Esophagus squamous epithelium (tissue), 5 donors: ENCODE results near the gene RHOT2. TPM values are rescaled to one million over a fixed set of nuclear protein-coding genes. Genes with fewer than 3 reads are reported as not detected.

Source experiments
- DNase-seq: peaks from one replicate; lab custom pipeline; 2025; lab: John Stamatoyannopoulos, UW
- H3K27ac ChIP-seq, 4 donors: fragments of 200-600 bp; sonication (generic); one replicate each; pipeline ENCODE4 v1.5.1; 2016 to 2019; ENCODE audit warnings: mild to moderate bottlenecking in 1 of 4
- H3K27me3 ChIP-seq, 4 donors: fragments of 200-600 bp; sonication (generic); 1 replicate in 3 of 4; 2 replicates in 1 of 4; pipeline versions ENCODE4 v1.5.1 to v1.6.0; 2017 to 2021; ENCODE audit warnings: antibody characterized with exemption in 1 of 4
- H3K36me3 ChIP-seq, 3 donors: fragments of 200-600 bp; sonication (generic); one replicate each; pipeline ENCODE4 v1.5.1; 2016 to 2019
- H3K4me1 ChIP-seq, 3 donors: fragments of 200-600 bp; sonication (generic); one replicate each; pipeline ENCODE4 v1.5.1; 2017 to 2019
- H3K4me3 ChIP-seq, 4 donors: fragments of 200-600 bp; sonication (generic); 1 replicate in 3 of 4; 2 replicates in 1 of 4; pipeline ENCODE4 v1.5.1; 2016 to 2019; ENCODE audit warnings: mild to moderate bottlenecking in 2 of 4, moderate library complexity in 1 of 4
- H3K9me3 ChIP-seq, 3 donors: fragments of 200-600 bp; sonication (generic); one replicate each; pipeline ENCODE4 v1.5.1; 2016 to 2019
- POLR2A ChIP-seq, 4 donors: fragments of 450-650 bp; IDR thresholded peaks; one replicate each; pipeline ENCODE4 v1.6.1; 2017; ENCODE audit warnings: antibody characterized with exemption in 4 of 4, mild to moderate bottlenecking in 4 of 4, moderate library complexity in 3 of 4
- WGBS, 2 donors: methylation state at CpG; one replicate each; pipeline ENCODE4 v1.1.5; 2018; 5-methylcytosine and 5-hydroxymethylcytosine counted together
- intact Hi-C: fragments of 100-400 bp; cut with DNase I; formaldehyde crosslinking; loops from one replicate; pipeline ENCODE4 v1.15.0; 2022
- total RNA-seq, 4 donors: library from RNA; depleted of rRNA; stranded (reverse); fragments of >200 nt; gene quantifications; one replicate each; pipeline ENCODE4 v1.1.0, GENCODE V29; 2016
- TF ChIP-seq, protein P1 (sequence below), 6 experiments: fragments of 450-650 bp in 4 of 6; fragments of 200-600 bp in 2 of 6; sonication (generic) in 2 of 6; IDR thresholded peaks; one replicate each; pipeline ENCODE4 v1.5.1; 2016 to 2019; ENCODE audit warnings: antibody characterized with exemption in 6 of 6, mild to moderate bottlenecking in 4 of 6, moderate library complexity in 4 of 6
- donor health status: DM: yes; HTN: yes; CAD: no.

The RHOT2 gene
- total RNA-seq, 4 donors from 2014 or later = 28.4 to 70.2 (median 48.9) TPM

DNA sequence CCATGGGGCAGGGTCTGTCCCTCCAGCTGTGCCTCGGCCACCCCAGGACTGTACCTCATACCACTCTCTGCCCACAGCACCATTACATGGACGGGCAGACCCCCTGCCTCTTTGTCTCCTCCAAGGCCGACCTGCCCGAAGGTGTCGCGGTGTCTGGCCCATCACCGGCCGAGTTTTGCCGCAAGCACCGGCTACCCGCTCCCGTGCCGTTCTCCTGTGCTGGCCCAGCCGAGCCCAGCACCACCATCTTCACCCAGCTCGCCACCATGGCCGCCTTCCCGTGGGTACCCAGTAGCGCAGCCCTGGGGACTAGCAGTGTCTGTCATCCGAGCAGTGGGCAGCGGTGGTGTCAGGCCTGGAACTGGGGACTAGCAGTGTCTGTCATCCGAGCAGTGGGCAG, 4.9 kb downstream of the RHOT2 start:
- no peak for DNase-seq
- Histone ChIP-seq H3K4me3 (no peak overlapping the region), H3K4me1 (peaks cover 32 to 68% (median 36%) of the 10 kb centered on the region in 3 donors), H3K27ac (no peak overlapping the region), H3K9me3 (no peaks in the 10 kb centered on the region), H3K27me3 (peaks cover 0 to 29% (median 0%) of the 10 kb centered on the region in 4 donors), H3K36me3 (peaks cover 35 to 56% (median 36%) of the 10 kb centered on the region in 3 donors)
- intact Hi-C loops = no loop called here
- no peak for TF ChIP-seq POLR2A (IDR thresholded peaks at IDR 0.05)
- TF ChIP-seq, protein P1, sequence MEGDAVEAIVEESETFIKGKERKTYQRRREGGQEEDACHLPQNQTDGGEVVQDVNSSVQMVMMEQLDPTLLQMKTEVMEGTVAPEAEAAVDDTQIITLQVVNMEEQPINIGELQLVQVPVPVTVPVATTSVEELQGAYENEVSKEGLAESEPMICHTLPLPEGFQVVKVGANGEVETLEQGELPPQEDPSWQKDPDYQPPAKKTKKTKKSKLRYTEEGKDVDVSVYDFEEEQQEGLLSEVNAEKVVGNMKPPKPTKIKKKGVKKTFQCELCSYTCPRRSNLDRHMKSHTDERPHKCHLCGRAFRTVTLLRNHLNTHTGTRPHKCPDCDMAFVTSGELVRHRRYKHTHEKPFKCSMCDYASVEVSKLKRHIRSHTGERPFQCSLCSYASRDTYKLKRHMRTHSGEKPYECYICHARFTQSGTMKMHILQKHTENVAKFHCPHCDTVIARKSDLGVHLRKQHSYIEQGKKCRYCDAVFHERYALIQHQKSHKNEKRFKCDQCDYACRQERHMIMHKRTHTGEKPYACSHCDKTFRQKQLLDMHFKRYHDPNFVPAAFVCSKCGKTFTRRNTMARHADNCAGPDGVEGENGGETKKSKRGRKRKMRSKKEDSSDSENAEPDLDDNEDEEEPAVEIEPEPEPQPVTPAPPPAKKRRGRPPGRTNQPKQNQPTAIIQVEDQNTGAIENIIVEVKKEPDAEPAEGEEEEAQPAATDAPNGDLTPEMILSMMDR (IDR thresholded peaks at IDR 0.05) = no peak
- 95% methylated on average over 13 of the region's 21 CpGs; no CpG with 5 or more reads in 1 of the 2 donors for WGBS, 2 donors

DNA sequence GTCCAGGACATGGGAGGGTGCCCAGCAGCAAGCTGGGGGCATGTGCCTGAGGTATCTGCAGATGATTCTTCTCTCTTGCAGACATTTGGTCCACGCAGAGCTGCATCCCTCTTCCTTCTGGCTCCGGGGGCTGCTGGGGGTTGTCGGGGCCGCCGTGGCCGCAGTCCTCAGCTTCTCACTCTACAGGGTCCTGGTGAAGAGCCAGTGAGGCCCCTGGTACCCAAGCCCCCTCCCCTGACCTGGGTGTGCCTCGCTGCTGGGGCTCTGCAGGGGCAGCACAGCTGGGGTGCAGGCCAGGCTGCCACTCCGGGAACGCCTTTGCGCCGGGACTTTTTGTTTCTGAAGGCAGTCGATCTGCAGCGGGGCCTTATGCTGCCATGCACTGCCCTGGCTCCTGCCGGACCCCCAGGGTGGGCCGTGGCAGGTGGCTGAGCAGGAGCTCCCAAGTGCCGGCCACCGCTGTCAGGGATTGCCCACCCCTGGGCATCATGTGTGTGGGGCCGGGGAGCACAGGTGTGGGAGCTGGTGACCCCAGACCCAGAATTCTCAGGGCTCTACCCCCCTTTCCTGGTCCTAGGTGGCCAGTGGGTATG, 5.6 kb downstream of the RHOT2 start:
- H3K36me3 ChIP-seq = peaks cover 35 to 56% (median 36%) of the 10 kb centered on the region in 3 donors
- 90% methylated on average over 4 of the region's 18 CpGs; no CpG with 5 or more reads in 1 of the 2 donors for WGBS, 2 donors

DNA sequence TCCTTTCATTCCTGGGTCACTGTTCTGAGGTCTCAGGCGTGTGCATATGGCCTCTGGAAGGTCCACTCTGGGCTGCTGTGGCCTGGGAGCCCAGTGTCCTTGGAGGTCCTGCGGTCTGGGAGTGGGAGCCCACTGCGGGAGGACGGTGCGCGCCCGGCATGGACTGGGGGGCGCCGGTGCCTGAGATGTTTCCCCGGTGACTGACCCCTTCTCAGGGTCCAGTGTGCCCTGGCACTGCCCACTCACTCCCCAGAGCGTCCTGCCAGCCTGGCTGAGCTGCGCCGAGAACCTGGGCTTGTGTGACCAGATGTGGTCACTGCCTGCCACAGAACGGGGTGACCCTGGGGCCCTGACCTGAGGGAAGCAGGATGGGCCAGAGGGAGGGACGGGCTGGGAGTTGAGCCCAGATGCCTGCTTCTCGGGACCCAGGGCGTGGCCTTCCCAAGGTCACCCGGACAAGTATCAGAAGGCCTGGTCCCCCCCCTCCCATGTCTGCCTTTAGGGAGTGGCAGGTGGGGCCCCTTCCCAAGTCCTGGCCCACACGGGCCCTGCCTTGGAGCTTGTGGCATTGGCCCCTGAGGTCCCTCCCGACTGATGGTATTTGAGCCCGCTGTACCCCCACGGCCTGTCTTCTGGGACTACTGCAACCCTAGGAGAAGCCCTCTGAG, 6.4 kb downstream of the RHOT2 start:
- Histone ChIP-seq H3K4me3 (no peak overlapping the region), H3K27me3 (peaks cover 0 to 33% (median 0%) of the 10 kb centered on the region in 4 donors), H3K9me3 (no peaks in the 10 kb centered on the region), H3K4me1 (peaks cover 26 to 70% (median 39%) of the 10 kb centered on the region in 3 donors), H3K27ac (no peak overlapping the region), H3K36me3 (peaks cover 35 to 52% (median 36%) of the 10 kb centered on the region in 3 donors)
- 87 to 100% methylated on average over 1 to 3 of the region's 22 CpGs for WGBS, 2 donors
- no peak for TF ChIP-seq POLR2A (IDR thresholded peaks at IDR 0.05)
- TF ChIP-seq, protein P1 (IDR thresholded peaks at IDR 0.05) = no peak
- no peak for DNase-seq
- intact Hi-C loops = no loop called here

More for the DNA sequence above, 5.6 kb downstream of the RHOT2 start:
- peaks cover 32 to 70% (median 40%) of the 10 kb centered on the region in 3 donors for H3K4me1 ChIP-seq
- H3K27me3 ChIP-seq = peaks cover 0 to 33% (median 0%) of the 10 kb centered on the region in 4 donors
- DNase-seq = no peak
- intact Hi-C loops = no loop called here
- TF ChIP-seq, protein P1 (IDR thresholded peaks at IDR 0.05) = no peak
- no peak for TF ChIP-seq POLR2A (IDR thresholded peaks at IDR 0.05)
- no peaks in the 10 kb centered on the region for H3K9me3 ChIP-seq
- H3K4me3 ChIP-seq = no peak overlapping the region
- no peak overlapping the region for H3K27ac ChIP-seq

DNA sequence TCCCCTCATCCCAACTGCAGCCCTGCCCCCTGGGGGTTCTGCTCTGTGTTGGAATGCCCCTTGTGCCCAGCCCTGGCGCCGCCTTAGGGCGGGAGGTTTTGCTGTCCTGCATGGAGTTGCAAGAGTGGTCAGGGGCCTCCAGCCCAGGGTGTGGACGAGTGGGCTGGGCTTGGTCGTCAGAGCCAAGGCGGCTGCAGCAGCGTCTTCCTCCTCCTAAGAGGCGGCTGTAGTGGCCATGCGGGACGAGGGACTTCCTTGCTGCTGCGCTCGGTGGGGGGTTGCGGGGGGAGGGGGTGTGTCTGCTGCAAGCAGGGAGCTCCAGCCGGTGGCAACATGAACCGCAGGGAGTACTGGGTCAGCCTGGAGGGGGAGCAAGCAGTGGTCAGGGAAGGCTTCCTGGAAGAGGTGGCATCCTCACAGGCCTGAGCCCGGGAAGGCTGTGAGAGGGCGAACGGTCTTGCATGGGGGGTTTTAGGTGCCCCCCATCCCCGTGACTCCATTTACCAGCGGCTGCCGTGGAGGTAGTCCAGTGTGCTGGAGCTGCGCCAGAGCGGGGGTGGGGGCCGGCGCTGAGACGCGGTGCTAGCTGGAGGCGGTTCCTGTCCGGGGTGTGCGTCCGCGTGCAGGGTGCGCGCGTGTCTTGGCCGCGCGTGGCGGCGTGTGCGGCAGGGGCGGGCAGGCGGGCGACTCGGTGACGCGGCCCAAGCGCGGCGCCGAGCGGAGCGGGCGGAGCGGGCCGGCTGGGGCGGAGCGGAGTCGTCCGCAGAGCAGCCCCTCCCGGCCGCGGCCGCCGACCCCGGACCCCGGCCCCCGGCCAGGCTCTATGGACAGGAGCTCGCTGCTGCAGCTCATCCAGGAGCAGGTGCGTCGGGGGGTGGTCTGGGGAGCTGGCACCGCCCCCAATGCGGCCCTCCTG, 7.3 kb downstream of the RHOT2 start, which contains the start of gene RHBDL1:
RHBDL1 (plus strand) TSS at position 704 of the 916 bp plus-strand sequence; CDS start at position 824, 120 bp downstream.
- H3K27ac ChIP-seq = peak within 1 kb of the TSS in 3 of 4 donors; percentile 20 to 42 (median 34)
- no peaks in the 10 kb centered on the region for H3K9me3 ChIP-seq
- peaks cover 28 to 66% (median 40%) of the 10 kb centered on the region in 3 donors for H3K4me1 ChIP-seq
- no peak for TF ChIP-seq POLR2A (IDR thresholded peaks at IDR 0.05)
- TF ChIP-seq, protein P1 (IDR thresholded peaks at IDR 0.05) = no peak
- peak within 1 kb of the TSS in 3 of 4 donors; percentile 19 to 63 (median 40) for H3K4me3 ChIP-seq
- peaks cover 0 to 33% (median 0%) of the 10 kb centered on the region in 4 donors for H3K27me3 ChIP-seq
- WGBS, 2 donors = 13 to 20% methylated on average over 3 to 5 of the region's 73 CpGs
- H3K36me3 ChIP-seq = peaks cover 29 to 44% (median 32%) of the 10 kb centered on the region in 3 donors
- DNase-seq = no peak
- intact Hi-C loops = no loop called here
